B cell (primary cell): Measurements from ENCODE around the gene DTNBP1. TPM values are rescaled to one million over a fixed set of nuclear protein-coding genes. Genes with fewer than 3 reads are reported as not detected.

Source experiments
- ATAC-seq: fragments of 200-7000 bp; cut with Tn5 transposase; one replicate; pipeline ENCODE4 v1.10.0; 2021; ENCODE audit warnings: low read depth, mild to moderate bottlenecking, moderate number of reproducible peaks, moderate library complexity
- CTCF ChIA-PET: fragments of 350-600 bp; sonication (Branson Sonifier 250); formaldehyde crosslinking; loops from one replicate; lab custom pipeline; 2021; ENCODE audit warnings: antibody characterized with exemption, inconsistent platforms; lab: Charles Lee
- POLR2A ChIA-PET: fragments of 350-600 bp; sonication (Branson Sonifier 250); formaldehyde crosslinking; loops from one replicate; lab custom pipeline; 2021; ENCODE audit warnings: antibody characterized with exemption; lab: Charles Lee
- DNase-seq: peaks from one replicate; pipeline ENCODE4 v3.0.0; 2013
- H2AFZ ChIP-seq: 2 replicates; pipeline ENCODE4 v1.6.1; 2012; ENCODE audit warnings: mild to moderate bottlenecking, low read depth, low read length; ENCODE audit not compliant: insufficient read depth, poor library complexity, severe bottlenecking
- H3K27ac ChIP-seq, 2 donors: 1 replicate in 1 of 2; 2 replicates in 1 of 2; pipeline ENCODE4 v1.5.1; 2012 to 2013; ENCODE audit warnings: low read length in 2 of 2, mild to moderate bottlenecking in 2 of 2, moderate library complexity in 1 of 2
- H3K27me3 ChIP-seq, 4 experiments: fragments of 200-600 bp in 1 of 4; sonication (generic) in 1 of 4; replicated peaks in 1 of 4; 1 replicate in 2 of 4; 2 replicates in 2 of 4; pipeline versions ENCODE4 v1.6.1 to v1.7.0; 2013 to 2016; ENCODE audit warnings: low read length in 3 of 4, mild to moderate bottlenecking in 2 of 4, mixed read lengths in 1 of 4, moderate library complexity in 1 of 4; ENCODE audit not compliant: insufficient read depth in 4 of 4, control insufficient read depth in 3 of 4; ENCODE audit errors: control extremely low read depth in 1 of 4
- H3K36me3 ChIP-seq, 2 experiments: replicated peaks in 1 of 2; 1 replicate in 1 of 2; 2 replicates in 1 of 2; pipeline versions ENCODE4 v1.6.1 to v1.7.1; 2013; ENCODE audit warnings: low read length in 1 of 2; ENCODE audit not compliant: insufficient read depth in 2 of 2, control insufficient read depth in 1 of 2; ENCODE audit errors: control extremely low read depth in 1 of 2, extremely low read depth in 1 of 2
- H3K4me1 ChIP-seq, 2 donors: fragments of 200-600 bp in 1 of 2; sonication (generic) in 1 of 2; 1 replicate in 1 of 2; 2 replicates in 1 of 2; pipeline versions ENCODE4 v1.5.1 to v1.6.1; 2013 to 2017; ENCODE audit warnings: low read length in 2 of 2; ENCODE audit not compliant: control insufficient read depth in 2 of 2, insufficient read depth in 2 of 2
- H3K4me2 ChIP-seq: replicated peaks from 2 replicates; pipeline ENCODE3; 2012; ENCODE audit warnings: mild to moderate bottlenecking, low read depth, low read length; ENCODE audit not compliant: poor library complexity, severe bottlenecking
- H3K4me3 ChIP-seq, 5 experiments: fragments of 200-600 bp in 1 of 5; sonication (generic) in 1 of 5; 1 replicate in 3 of 5; 2 replicates in 2 of 5; pipeline versions ENCODE4 v1.5.1 to v1.7.0; 2011 to 2016; ENCODE audit warnings: low read length in 4 of 5, mild to moderate bottlenecking in 4 of 5, low read depth in 2 of 5, control low read depth in 1 of 5, moderate library complexity in 1 of 5; ENCODE audit not compliant: insufficient read depth in 1 of 5; ENCODE audit errors: control extremely low read depth in 1 of 5, extremely low read depth in 1 of 5
- H3K79me2 ChIP-seq: fragments of 200-600 bp; sonication (generic); one replicate; pipeline ENCODE4 v1.6.0; 2016; ENCODE audit warnings: low read length; ENCODE audit not compliant: control insufficient read depth, insufficient read depth
- H3K9ac ChIP-seq: fragments of 200-600 bp; sonication (generic); 2 replicates; pipeline ENCODE4 v1.6.1; 2017; ENCODE audit warnings: mild to moderate bottlenecking, low read length, moderate library complexity
- H3K9me3 ChIP-seq, 3 donors: one replicate each; pipeline versions ENCODE4 v1.6.1 to v1.7.1; 2013; ENCODE audit warnings: low read length in 2 of 3; ENCODE audit not compliant: control insufficient read depth in 2 of 3, insufficient read depth in 1 of 3; ENCODE audit errors: control extremely low read depth in 1 of 3
- H4K20me1 ChIP-seq: 2 replicates; pipeline ENCODE4 v1.6.0; 2012; ENCODE audit warnings: mild to moderate bottlenecking, low read length; ENCODE audit not compliant: insufficient read depth, control insufficient read depth, poor library complexity, severe bottlenecking
- H3K27ac Mint-ChIP-seq: one replicate; pipeline ENCODE4 v1.8.0; 2021; ENCODE audit warnings: mixed read lengths
- H3K27me3 Mint-ChIP-seq: one replicate; pipeline ENCODE4 v1.8.0; 2021; ENCODE audit warnings: mixed read lengths
- H3K4me1 Mint-ChIP-seq: one replicate; pipeline ENCODE4 v1.8.0; 2021; ENCODE audit warnings: mixed read lengths
- H3K4me3 Mint-ChIP-seq: one replicate; pipeline ENCODE4 v1.8.0; 2021; ENCODE audit warnings: mixed read lengths
- H3K9me3 Mint-ChIP-seq: one replicate; pipeline ENCODE4 v1.8.0; 2022; ENCODE audit warnings: mixed read lengths; ENCODE audit not compliant: insufficient read depth
- CTCF ChIP-seq: fragments of 200-600 bp; IDR thresholded peaks from one replicate; pipeline ENCODE4 v1.8.0; 2022; ENCODE audit warnings: antibody characterized with exemption, mild to moderate bottlenecking
- EZH2 ChIP-seq: IDR thresholded peaks from 2 replicates; pipeline ENCODE4 v1.6.1; 2012; ENCODE audit warnings: borderline replicate concordance, low read depth, mild to moderate bottlenecking, moderate library complexity, low read length; ENCODE audit not compliant: insufficient read depth, poor library complexity, severe bottlenecking
- WGBS: methylation state at CpG from one replicate; pipeline ENCODE4 v1.1.5; 2013; ENCODE audit warnings: missing lambda C conversion rate; ENCODE audit not compliant: insufficient coverage; 5-methylcytosine and 5-hydroxymethylcytosine counted together
- intact Hi-C: fragments of 100-400 bp; cut with micrococcal nuclease; formaldehyde crosslinking; loops from one replicate; pipeline ENCODE4 v1.10.0; 2022
- polyA plus RNA-seq: library from polyadenylated mRNA; depleted of rRNA; stranded (reverse); fragments of >200 nt; gene quantifications from 2 replicates; pipeline ENCODE4 v1.2.3, GENCODE V29; 2012
- total RNA-seq, 2 donors: library from RNA; stranded (reverse); fragments of 120-200 nt in 1 of 2; gene quantifications; 1 replicate in 1 of 2; 2 replicates in 1 of 2; pipeline versions ENCODE4 v1.2.3 to v1.2.4, GENCODE V29; 2013 to 2022

The DTNBP1 gene
- total and polyA plus RNA-seq, 2 donors (not counting 1 experiment from before 2014, with no cell fraction given) = 31.4 to 73.0 TPM

GRCh38 chr6:15681946-15682345 lies 19.1 kb upstream of the DTNBP1 start:
- Mint-ChIP-seq H3K4me3 (no peak overlapping the region), H3K4me1 (peaks cover 9% of the 10 kb centered on the region), H3K27ac (no peak overlapping the region), H3K9me3 (peaks cover 4% of the 10 kb centered on the region), H3K27me3 (peaks cover 4% of the 10 kb centered on the region)
- no peaks in the 10 kb centered on the region for H3K79me2 ChIP-seq
- no peaks in the 10 kb centered on the region for H3K27me3 ChIP-seq
- no peaks in the 10 kb centered on the region for H3K36me3 ChIP-seq
- peaks cover 0 to 4% (median 3%) of the 10 kb centered on the region in 3 donors for H3K9me3 ChIP-seq
- no peak overlapping the region for H3K4me3 ChIP-seq
- TF ChIP-seq CTCF = no peak
- TF ChIP-seq EZH2 = no peak
- intact Hi-C loops = no loop called here
- no CpG with 5 or more reads among the region's 1 CpG for WGBS
- H4K20me1 ChIP-seq = no peaks in the 10 kb centered on the region
- H3K27ac ChIP-seq = no peak overlapping the region
- H2AFZ ChIP-seq = no peak overlapping the region
- no peak overlapping the region for H3K4me2 ChIP-seq
- DNase-seq (no peak), ATAC-seq (no peak)
- no peak overlapping the region for H3K9ac ChIP-seq
- ChIA-PET POLR2A (interaction anchor here (0.6 kb wide), 1 partner anchor 1570 kb away, joined by 5 read pairs; no protein-coding TSS in a partner anchor), CTCF (interaction anchor here (1.3 to 2.0 kb wide), 3 partner anchors 9 to 501 kb away, joined by 4 to 5 read pairs (median 4); no protein-coding TSS in a partner anchor)
- H3K4me1 ChIP-seq = no peaks in the 10 kb centered on the region

GRCh38 chr6:15678514-15678913 lies 15.7 kb upstream of the DTNBP1 start:
- no peak for ATAC-seq
- intact Hi-C loops = no loop called here
- Mint-ChIP-seq H3K27ac (no peak overlapping the region), H3K27me3 (peaks cover 10% of the 10 kb centered on the region), H3K4me3 (no peak overlapping the region), H3K9me3 (peaks cover 4% of the 10 kb centered on the region), H3K4me1 (peaks cover 5% of the 10 kb centered on the region)
- Histone ChIP-seq H4K20me1 (no peaks in the 10 kb centered on the region), H3K27me3 (no peaks in the 10 kb centered on the region), H3K79me2 (no peaks in the 10 kb centered on the region), H3K36me3 (no peaks in the 10 kb centered on the region), H3K27ac (no peak overlapping the region), H3K4me1 (no peaks in the 10 kb centered on the region), H3K4me2 (no peak overlapping the region), H2AFZ (no peak overlapping the region), H3K9ac (no peak overlapping the region), H3K9me3 (peaks cover 0 to 4% (median 3%) of the 10 kb centered on the region in 3 donors), H3K4me3 (no peak overlapping the region)
- CTCF ChIA-PET = interaction anchor here (1.4 kb wide), 1 partner anchor 504 kb away, joined by 5 read pairs; no protein-coding TSS in a partner anchor
- DNase-seq = no peak
- POLR2A ChIA-PET = no interaction called here
- TF ChIP-seq EZH2 = no peak
- TF ChIP-seq CTCF = no peak
